HepG2 (cell line): ENCODE measurements around the gene EYA4. TPM values are rescaled to one million over a fixed set of nuclear protein-coding genes. Genes with fewer than 3 reads are reported as not detected.

ENCODE experiments used
- ATAC-seq: fragments of 200-7000 bp; cut with Tn5 transposase; 3 replicates; pipeline ENCODE4 v1.9.1; 2020; ENCODE audit warnings: mild to moderate bottlenecking, moderate library complexity
- BruUV-seq: library from RNA; stranded (reverse); fragments of 400-500 nt; replicated peaks from 2 replicates; lab custom pipeline; 2021; lab: Mats Ljungman, UMichigan
- CTCF ChIA-PET: fragments of 300-600 bp; formaldehyde crosslinking; extraction: SDS; loops from one replicate; lab custom pipeline; 2021; ENCODE audit warnings: low total read pairs, inconsistent platforms, low intra/inter-chr PET ratio; lab: Yijun Ruan, JAX
- POLR2A ChIA-PET: fragments of 350-600 bp; sonication (Branson Sonifier 250); formaldehyde crosslinking; loops from one replicate; lab custom pipeline; 2020; ENCODE audit warnings: antibody characterized with exemption, inconsistent platforms; lab: Yijun Ruan, JAX
- DNase-seq: peaks from one replicate; pipeline ENCODE4 v3.0.0-alpha.2; 2015; ENCODE audit warnings: low spot score
- FAIRE-seq: peaks from 3 replicates; lab custom pipeline; 2011; peaks lifted over from hg19 to GRCh38; lab: Jason Lieb, UNC
- H2AFZ ChIP-seq: one replicate; pipeline ENCODE4 v1.6.1; 2011; ENCODE audit warnings: low read length, inconsistent platforms
- H3K27ac ChIP-seq: fragments of 300-600 bp; 3 replicates; pipeline ENCODE4 v1.8.0; 2011; ENCODE audit warnings: mixed run types, mild to moderate bottlenecking, mixed read lengths, low read length, inconsistent platforms; ENCODE audit not compliant: insufficient read depth; ENCODE audit errors: extremely low read length
- H3K27me3 ChIP-seq, 2 experiments: fragments of 200-600 bp in 1 of 2; 2 replicates in 1 of 2; 3 replicates in 1 of 2; pipeline versions ENCODE4 v1.6.0 to v1.8.0; 2011; ENCODE audit warnings: low read length in 2 of 2, mild to moderate bottlenecking in 2 of 2, moderate library complexity in 2 of 2, inconsistent platforms in 1 of 2; ENCODE audit not compliant: insufficient read depth in 2 of 2, control insufficient read depth in 1 of 2
- H3K36me3 ChIP-seq, 2 experiments: fragments of 200-600 bp in 1 of 2; replicated peaks in 1 of 2; 2 replicates in 1 of 2; 3 replicates in 1 of 2; pipeline versions ENCODE4 v1.5.1 to v1.8.0; 2011; ENCODE audit warnings: low read length in 2 of 2, inconsistent platforms in 1 of 2; ENCODE audit not compliant: insufficient read depth in 2 of 2, control insufficient read depth in 1 of 2
- H3K4me1 ChIP-seq: 2 replicates; pipeline ENCODE4 v1.5.1; 2012; ENCODE audit warnings: low read length, inconsistent platforms; ENCODE audit not compliant: insufficient read depth
- H3K4me2 ChIP-seq: 2 replicates; pipeline ENCODE4 v1.6.0; 2011; ENCODE audit warnings: low read depth, low read length, inconsistent platforms
- H3K4me3 ChIP-seq, 3 experiments: fragments of 200-600 bp in 1 of 3; sonication (generic), shearing (Covaris generic) in 1 of 3; replicated peaks in 1 of 3; 2 replicates each; pipeline ENCODE4 v1.5.1; 2011 to 2016; ENCODE audit warnings: low read length in 3 of 3, inconsistent platforms in 2 of 3, low read depth in 2 of 3, mild to moderate bottlenecking in 2 of 3, control low read depth in 1 of 3, mixed read lengths in 1 of 3; ENCODE audit not compliant: insufficient read depth in 1 of 3
- H3K79me2 ChIP-seq: one replicate; pipeline ENCODE4 v1.6.1; 2011; ENCODE audit warnings: low read length, inconsistent platforms; ENCODE audit not compliant: insufficient read depth
- H3K9ac ChIP-seq: 2 replicates; pipeline ENCODE4 v1.6.0; 2011; ENCODE audit warnings: mild to moderate bottlenecking, low read depth, low read length, inconsistent platforms; ENCODE audit not compliant: insufficient read depth
- H3K9me3 ChIP-seq: 2 replicates; pipeline ENCODE4 v1.5.1; 2012; ENCODE audit warnings: mild to moderate bottlenecking, low read length
- H4K20me1 ChIP-seq: 2 replicates; pipeline ENCODE4 v1.6.0; 2011; ENCODE audit warnings: inconsistent platforms, mild to moderate bottlenecking, low read length, moderate library complexity; ENCODE audit not compliant: insufficient read depth
- ZNF558 ChIP-seq: sonication (generic); formaldehyde crosslinking; IDR thresholded peaks from 2 replicates; pipeline ENCODE4 v1.9.0; 2022; ENCODE audit warnings: mild to moderate bottlenecking, missing genetic modification reagents, borderline replicate concordance
- WGBS: methylation state at CpG from one replicate; pipeline ENCODE4 v1.1.6; 2017; ENCODE audit warnings: low lambda C conversion rate; 5-methylcytosine and 5-hydroxymethylcytosine counted together
- in situ Hi-C: cut with HindIII; loops from 2 replicates; pipeline ENCODE4 v1.10.0; 2017; ENCODE audit warnings: low pct_unique_long_range_greater_than_20kb; ENCODE audit not compliant: extremely low pct_ligation_motif_present
- intact Hi-C: fragments of 100-400 bp; cut with micrococcal nuclease; formaldehyde crosslinking; loops from one replicate; pipeline ENCODE4 v1.10.0; 2022; ENCODE audit not compliant: unreplicated experiment
- polyA plus RNA-seq, 8 experiments: library from polyadenylated mRNA; depleted of rRNA in 3 of 8; stranded (reverse) in 7 of 8; unstranded in 1 of 8; fragments of >200 nt; fragmentation: Illumina TruSeq in 4 of 8; extraction: Trizol in 4 of 8; gene quantifications; 2 replicates each; pipeline versions ENCODE4 v1.2.1 to v1.2.3, GENCODE V29; 2011 to 2016; ENCODE audit warnings: low read depth in 4 of 8, missing spikeins in 1 of 8, mixed read lengths in 1 of 8; ENCODE audit not compliant: insufficient read depth in 1 of 8
- total RNA-seq, 5 experiments: library from RNA; depleted of rRNA; stranded (reverse); fragments of >200 nt; fragmentation: Illumina TruSeq; extraction: Trizol; gene quantifications; 2 replicates each; pipeline ENCODE4 v1.2.3, GENCODE V29; 2016; ENCODE audit warnings: low read depth in 1 of 5
- TF ChIP-seq, protein P1 (sequence below), 2 experiments: fragments of 450-650 bp in 1 of 2; sonication (generic) in 1 of 2; formaldehyde crosslinking in 1 of 2; IDR thresholded peaks; 2 replicates each; pipeline versions ENCODE4 v1.6.1 to v1.8.0; 2016 to 2022; ENCODE audit warnings: antibody characterized with exemption in 1 of 2, mild to moderate bottlenecking in 1 of 2, missing genetic modification reagents in 1 of 2

EYA4 gene
- total and polyA plus RNA-seq, 2 of the 13 experiments (the other 11 are each of a cell fraction or from before 2014, with no cell fraction given): not detected

DNA sequence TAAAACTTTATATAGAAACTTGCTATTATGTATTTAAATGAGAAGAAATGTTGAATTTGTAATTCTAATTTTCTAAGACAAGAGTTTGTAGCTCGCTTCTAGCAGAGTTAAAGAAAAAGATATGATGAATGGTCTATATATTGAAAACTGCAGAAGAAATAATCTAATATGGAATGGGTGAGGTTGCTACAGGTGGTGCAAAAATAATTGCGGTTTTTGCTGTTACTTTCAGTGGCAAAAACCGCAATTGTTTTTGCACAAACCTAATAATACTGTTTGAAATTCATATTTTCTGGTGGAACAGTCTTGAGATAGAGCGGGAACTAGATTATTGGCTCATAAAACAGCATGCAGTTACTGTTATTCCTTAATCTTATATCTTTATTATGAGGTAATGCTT, 23.9 kb downstream of the EYA4 start:
- no TSS peak for BruUV-seq
- Histone ChIP-seq H3K4me1 (no peaks in the 10 kb centered on the region), H2AFZ (no peak overlapping the region), H3K79me2 (no peaks in the 10 kb centered on the region), H3K27ac (no peak overlapping the region), H3K27me3 (no peaks in the 10 kb centered on the region), H3K9ac (no peak overlapping the region), H4K20me1 (no peaks in the 10 kb centered on the region), H3K4me2 (no peak overlapping the region), H3K4me3 (no peak overlapping the region), H3K9me3 (no peaks in the 10 kb centered on the region), H3K36me3 (no peaks in the 10 kb centered on the region)
- CTCF ChIA-PET: no interaction called here
- 4% methylated on average over 4 of the region's 4 CpGs for WGBS
- POLR2A ChIA-PET: no interaction called here
- DNase-seq: no peak
- no peak for ATAC-seq
- TF ChIP-seq, protein P1, sequence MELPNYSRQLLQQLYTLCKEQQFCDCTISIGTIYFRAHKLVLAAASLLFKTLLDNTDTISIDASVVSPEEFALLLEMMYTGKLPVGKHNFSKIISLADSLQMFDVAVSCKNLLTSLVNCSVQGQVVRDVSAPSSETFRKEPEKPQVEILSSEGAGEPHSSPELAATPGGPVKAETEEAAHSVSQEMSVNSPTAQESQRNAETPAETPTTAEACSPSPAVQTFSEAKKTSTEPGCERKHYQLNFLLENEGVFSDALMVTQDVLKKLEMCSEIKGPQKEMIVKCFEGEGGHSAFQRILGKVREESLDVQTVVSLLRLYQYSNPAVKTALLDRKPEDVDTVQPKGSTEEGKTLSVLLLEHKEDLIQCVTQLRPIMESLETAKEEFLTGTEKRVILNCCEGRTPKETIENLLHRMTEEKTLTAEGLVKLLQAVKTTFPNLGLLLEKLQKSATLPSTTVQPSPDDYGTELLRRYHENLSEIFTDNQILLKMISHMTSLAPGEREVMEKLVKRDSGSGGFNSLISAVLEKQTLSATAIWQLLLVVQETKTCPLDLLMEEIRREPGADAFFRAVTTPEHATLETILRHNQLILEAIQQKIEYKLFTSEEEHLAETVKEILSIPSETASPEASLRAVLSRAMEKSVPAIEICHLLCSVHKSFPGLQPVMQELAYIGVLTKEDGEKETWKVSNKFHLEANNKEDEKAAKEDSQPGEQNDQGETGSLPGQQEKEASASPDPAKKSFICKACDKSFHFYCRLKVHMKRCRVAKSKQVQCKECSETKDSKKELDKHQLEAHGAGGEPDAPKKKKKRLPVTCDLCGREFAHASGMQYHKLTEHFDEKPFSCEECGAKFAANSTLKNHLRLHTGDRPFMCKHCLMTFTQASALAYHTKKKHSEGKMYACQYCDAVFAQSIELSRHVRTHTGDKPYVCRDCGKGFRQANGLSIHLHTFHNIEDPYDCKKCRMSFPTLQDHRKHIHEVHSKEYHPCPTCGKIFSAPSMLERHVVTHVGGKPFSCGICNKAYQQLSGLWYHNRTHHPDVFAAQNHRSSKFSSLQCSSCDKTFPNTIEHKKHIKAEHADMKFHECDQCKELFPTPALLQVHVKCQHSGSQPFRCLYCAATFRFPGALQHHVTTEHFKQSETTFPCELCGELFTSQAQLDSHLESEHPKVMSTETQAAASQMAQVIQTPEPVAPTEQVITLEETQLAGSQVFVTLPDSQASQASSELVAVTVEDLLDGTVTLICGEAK (IDR thresholded peaks at IDR 0.05): peak; percentile 84
- TF ChIP-seq, protein P1 (CRISPR knock-in tag; IDR thresholded peaks at IDR 0.05): no peak
- TF ChIP-seq ZNF558: no peak
- in situ Hi-C loops: no loop called here
- FAIRE-seq: no peak
- intact Hi-C loops: no loop called here
